Measurements from ENCODE around the gene EXT2.

- TF ChIP-seq MIXL1 (CRISPR knock-in tag; IDR thresholded peaks at IDR 0.05) (no peak), ZBTB1 (CRISPR knock-in tag; IDR thresholded peaks at IDR 0.05; ENCODE audit: borderline replicate concordance) (no peak), BRD4 (CRISPR knock-in tag; IDR thresholded peaks at IDR 0.05) (no peak), ZNF263 (CRISPR knock-in tag; IDR thresholded peaks at IDR 0.05) (no peak), YEATS4 (CRISPR knock-in tag; IDR thresholded peaks at IDR 0.05; ENCODE audit: borderline replicate concordance) (no peak), EP300 (IDR thresholded peaks at IDR 0.05; ENCODE audit: low read depth in 2 of 2, low read length in 2 of 2) (no peak), EP300 (CRISPR knock-in tag; IDR thresholded peaks at IDR 0.05; ENCODE audit: borderline replicate concordance) (no peak)
- TF ChIP-seq, protein P1, sequence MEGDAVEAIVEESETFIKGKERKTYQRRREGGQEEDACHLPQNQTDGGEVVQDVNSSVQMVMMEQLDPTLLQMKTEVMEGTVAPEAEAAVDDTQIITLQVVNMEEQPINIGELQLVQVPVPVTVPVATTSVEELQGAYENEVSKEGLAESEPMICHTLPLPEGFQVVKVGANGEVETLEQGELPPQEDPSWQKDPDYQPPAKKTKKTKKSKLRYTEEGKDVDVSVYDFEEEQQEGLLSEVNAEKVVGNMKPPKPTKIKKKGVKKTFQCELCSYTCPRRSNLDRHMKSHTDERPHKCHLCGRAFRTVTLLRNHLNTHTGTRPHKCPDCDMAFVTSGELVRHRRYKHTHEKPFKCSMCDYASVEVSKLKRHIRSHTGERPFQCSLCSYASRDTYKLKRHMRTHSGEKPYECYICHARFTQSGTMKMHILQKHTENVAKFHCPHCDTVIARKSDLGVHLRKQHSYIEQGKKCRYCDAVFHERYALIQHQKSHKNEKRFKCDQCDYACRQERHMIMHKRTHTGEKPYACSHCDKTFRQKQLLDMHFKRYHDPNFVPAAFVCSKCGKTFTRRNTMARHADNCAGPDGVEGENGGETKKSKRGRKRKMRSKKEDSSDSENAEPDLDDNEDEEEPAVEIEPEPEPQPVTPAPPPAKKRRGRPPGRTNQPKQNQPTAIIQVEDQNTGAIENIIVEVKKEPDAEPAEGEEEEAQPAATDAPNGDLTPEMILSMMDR (CRISPR knock-in tag; IDR thresholded peaks at IDR 0.05), result no peak
Measured at GRCh38 chr11:44051171-44051570, 44.3 kb upstream of the EXT2 start.
